ENCODE results near the gene SYDE2.

GRCh38 chr1:85224734-85225623 lies 24.2 kb upstream of the SYDE2 start:
- TF ChIP-seq CTCF (IDR thresholded peaks at IDR 0.05) (no peak), ZFX (IDR thresholded peaks at IDR 0.05; ENCODE audit: borderline replicate concordance) (no peak)

All from 22Rv1 (cell line).